ENCODE results near the gene SLC23A2.
"Not testable (repeated sequence)": the region's sequence is repeated elsewhere in the genome, so short reads cannot be mapped to it uniquely, and the experiment has no call there.

The SLC23A2 gene

GRCh38 chr20:5001174-5002076 is at the start of gene SLC23A2:
TSS of gene SLC23A2 (minus strand) at chr20:5001510. CDS start at chr20:4932562, 68,948 bp downstream.
- FAIRE-seq = no peak

- FAIRE-seq = no peak
These were observed 45.5 kb upstream of the SLC23A2 start for GRCh38 chr20:5046656-5047339.

GRCh38 chr20:5045906-5046305 is 44.6 kb upstream of the SLC23A2 start:
- FAIRE-seq = no peak

GRCh38 chr20:5044075-5044620 is 42.8 kb upstream of the SLC23A2 start:
- FAIRE-seq = no peak

GRCh38 chr20:5041433-5041832 is 40.1 kb upstream of the SLC23A2 start:
- no peak for FAIRE-seq

- no peak for FAIRE-seq
These were observed 39.0 kb upstream of the SLC23A2 start for GRCh38 chr20:5040345-5040744.

- FAIRE-seq = no peak
These were observed 38.6 kb upstream of the SLC23A2 start for GRCh38 chr20:5039889-5040288.

GRCh38 chr20:5039255-5039657 is 37.9 kb upstream of the SLC23A2 start:
- no peak for FAIRE-seq

GRCh38 chr20:5036828-5037227 is 35.5 kb upstream of the SLC23A2 start:
- no peak for FAIRE-seq

- FAIRE-seq = not testable (repeated sequence)
These were observed 34.2 kb upstream of the SLC23A2 start for GRCh38 chr20:5035518-5035917.

GRCh38 chr20:5033566-5033965 is 32.3 kb upstream of the SLC23A2 start:
- FAIRE-seq = no peak

- FAIRE-seq = not testable (repeated sequence)
These were observed 30.4 kb upstream of the SLC23A2 start for GRCh38 chr20:5031701-5032100.

GRCh38 chr20:5031206-5031557 is 29.9 kb upstream of the SLC23A2 start:
- FAIRE-seq = no peak

- no peak for FAIRE-seq
These were observed 29.3 kb upstream of the SLC23A2 start for GRCh38 chr20:5030348-5031205.

GRCh38 chr20:5028258-5029059 is 27.1 kb upstream of the SLC23A2 start:
- not testable (repeated sequence) for FAIRE-seq

GRCh38 chr20:5024982-5025381 is 23.7 kb upstream of the SLC23A2 start:
- no peak for FAIRE-seq

- no peak for FAIRE-seq
These were observed 22.8 kb upstream of the SLC23A2 start for GRCh38 chr20:5024103-5024502.

- not testable (repeated sequence) for FAIRE-seq
These were observed 21.9 kb upstream of the SLC23A2 start for GRCh38 chr20:5023171-5023570.

- FAIRE-seq = no peak
These were observed 19.4 kb upstream of the SLC23A2 start for GRCh38 chr20:5020760-5021159.

- FAIRE-seq = no peak
These were observed 12.6 kb upstream of the SLC23A2 start for GRCh38 chr20:5013682-5014447.

GRCh38 chr20:5008759-5009158 is 7.4 kb upstream of the SLC23A2 start:
- FAIRE-seq = no peak

All from G401.6 (cell line).